ENCODE measurements around the gene DOK5.

DOK5 gene

GRCh38 chr20:54565255-54565654, 89.9 kb downstream of the DOK5 start:
- no peak for DNase-seq

GRCh38 chr20:54566031-54566688, 90.8 kb downstream of the DOK5 start:
- no peak for DNase-seq

- DNase-seq, result no peak
Measured at GRCh38 chr20:54570561-54570960, 95.2 kb downstream of the DOK5 start.

GRCh38 chr20:54572665-54573435, 97.5 kb downstream of the DOK5 start:
- DNase-seq, result no peak

- no peak for DNase-seq
Measured at GRCh38 chr20:54573838-54574237, 98.4 kb downstream of the DOK5 start.

GRCh38 chr20:54576518-54576917, 101.1 kb downstream of the DOK5 start:
- DNase-seq, result no peak

- no peak for DNase-seq
Measured at GRCh38 chr20:54577637-54578036, 102.2 kb downstream of the DOK5 start.

- no peak for DNase-seq
Measured at GRCh38 chr20:54585217-54585616, 109.8 kb downstream of the DOK5 start.

- DNase-seq, result no peak
Measured at GRCh38 chr20:54587408-54587807, 112.0 kb downstream of the DOK5 start.

GRCh38 chr20:54589402-54590030, 114.1 kb downstream of the DOK5 start:
- DNase-seq, result no peak

- no peak for DNase-seq
Measured at GRCh38 chr20:54590856-54591255, 115.5 kb downstream of the DOK5 start.

GRCh38 chr20:54596651-54597050, 121.3 kb downstream of the DOK5 start:
- DNase-seq, result no peak

GRCh38 chr20:54598352-54598751, 123.0 kb downstream of the DOK5 start:
- peak; percentile 7 for DNase-seq

GRCh38 chr20:54600634-54601033, 125.2 kb downstream of the DOK5 start:
- no peak for DNase-seq

GRCh38 chr20:54601831-54602515, 126.6 kb downstream of the DOK5 start:
- no peak for DNase-seq

GRCh38 chr20:54605319-54605718, 129.9 kb downstream of the DOK5 start:
- DNase-seq, result no peak

- no peak for DNase-seq
Measured at GRCh38 chr20:54606380-54606779, 131.0 kb downstream of the DOK5 start.

GRCh38 chr20:54608039-54608745, 132.8 kb downstream of the DOK5 start:
- no peak for DNase-seq

GRCh38 chr20:54608943-54609342, 133.6 kb downstream of the DOK5 start:
- DNase-seq, result no peak

GRCh38 chr20:54611708-54612412, 136.5 kb downstream of the DOK5 start:
- DNase-seq, result no peak

GRCh38 chr20:54618412-54618811, 143.0 kb downstream of the DOK5 start:
- DNase-seq, result no peak

- no peak for DNase-seq
Measured at GRCh38 chr20:54619181-54619580, 143.8 kb downstream of the DOK5 start.

All from NCI-H510A treated with DMSO at 0.1 percent for 48 hours (cell line).